IPS-NIHi7 (cell line): Measurements from ENCODE around the gene CD37.
"Not testable (repeated sequence)": the region's sequence is repeated elsewhere in the genome, so short reads cannot be mapped to it uniquely, and the experiment has no call there.

Source experiments
- DNase-seq: peaks from one replicate; pipeline ENCODE4 v3.0.0; 2012; ENCODE audit warnings: mixed read lengths; ENCODE audit errors: extremely low spot score

Gene CD37

GRCh38 chr19:49328741-49329140, 6.5 kb upstream of the CD37 start:
- no peak for DNase-seq

- DNase-seq = not testable (repeated sequence)
These were observed 4.0 kb upstream of the CD37 start for GRCh38 chr19:49331187-49331586.

GRCh38 chr19:49331616-49332055, 3.6 kb upstream of the CD37 start:
- DNase-seq = peak; percentile 72

- DNase-seq = not testable (repeated sequence)
These were observed 2.4 kb upstream of the CD37 start for GRCh38 chr19:49332691-49333417.

GRCh38 chr19:49333418-49333805, 1.8 kb upstream of the CD37 start:
- no peak for DNase-seq

- DNase-seq = no peak
These were observed 1.4 kb upstream of the CD37 start for GRCh38 chr19:49333811-49334288.

GRCh38 chr19:49335784-49336481, 727 bp downstream of the CD37 start:
- DNase-seq = no peak

- DNase-seq = no peak
These were observed 1.5 kb downstream of the CD37 start for GRCh38 chr19:49336482-49337266.

GRCh38 chr19:49337267-49338022, 2.2 kb downstream of the CD37 start:
- no peak for DNase-seq

GRCh38 chr19:49338023-49338677, 2.9 kb downstream of the CD37 start:
- peak; percentile 70 for DNase-seq

GRCh38 chr19:49338691-49339300, 3.6 kb downstream of the CD37 start:
- DNase-seq = peak; percentile 97

GRCh38 chr19:49339301-49340068, 4.3 kb downstream of the CD37 start:
- peak; percentile 98 for DNase-seq

- peak; percentile 78 for DNase-seq
These were observed 5.1 kb downstream of the CD37 start for GRCh38 chr19:49340069-49340864.

GRCh38 chr19:49340865-49341718, 5.9 kb downstream of the CD37 start:
- DNase-seq = no peak

GRCh38 chr19:49342291-49342721, 7.1 kb downstream of the CD37 start:
- DNase-seq = no peak

- DNase-seq = no peak
These were observed 7.9 kb downstream of the CD37 start for GRCh38 chr19:49343123-49343522.

GRCh38 chr19:49344505-49345423, 9.6 kb downstream of the CD37 start:
- DNase-seq = no peak
